ENCODE data around the gene OR2T1.
"Not testable (repeated sequence)": the region's sequence is repeated elsewhere in the genome, so short reads cannot be mapped to it uniquely, and the experiment has no call there.

The OR2T1 gene

DNA sequence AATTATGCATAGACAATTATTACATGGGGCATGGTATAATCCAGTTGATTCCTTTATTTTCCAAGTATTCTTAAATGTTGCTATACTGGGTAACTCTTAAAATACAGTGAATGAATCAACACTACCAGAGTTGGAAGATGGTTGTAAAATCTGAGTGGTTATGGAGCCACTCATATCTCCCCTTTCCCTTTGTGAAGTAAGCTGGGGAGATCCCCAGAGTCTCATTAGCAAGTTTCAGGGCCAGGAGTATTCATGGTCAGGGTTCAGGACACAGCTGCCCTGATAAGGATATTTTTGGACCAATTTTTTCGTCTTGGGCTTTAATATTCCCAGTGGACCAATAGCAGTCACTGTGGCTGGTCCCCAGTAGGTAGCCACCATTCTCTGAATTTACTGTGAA is 35.8 kb downstream of the OR2T1 start:
- DNase-seq = not testable (repeated sequence)

DNA sequence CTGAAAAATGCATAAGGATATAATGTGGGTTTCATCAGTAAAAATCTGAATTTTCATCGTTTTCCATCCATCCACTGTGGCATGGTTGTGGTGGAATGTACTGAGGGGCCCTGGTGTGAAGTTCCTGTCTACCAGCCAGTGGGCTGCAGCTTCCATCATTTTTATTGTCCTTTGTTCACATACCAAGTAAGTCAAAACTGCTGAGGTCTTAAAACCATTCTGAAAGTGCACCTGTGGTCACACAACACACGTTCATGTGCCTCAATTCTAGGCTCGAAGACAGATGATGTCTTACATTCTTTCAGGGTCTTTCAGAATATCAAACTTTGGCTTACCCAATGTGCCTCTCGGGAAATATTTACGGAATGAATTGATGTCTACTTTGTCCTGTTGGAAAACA is 36.4 kb downstream of the OR2T1 start:
- not testable (repeated sequence) for DNase-seq

DNA sequence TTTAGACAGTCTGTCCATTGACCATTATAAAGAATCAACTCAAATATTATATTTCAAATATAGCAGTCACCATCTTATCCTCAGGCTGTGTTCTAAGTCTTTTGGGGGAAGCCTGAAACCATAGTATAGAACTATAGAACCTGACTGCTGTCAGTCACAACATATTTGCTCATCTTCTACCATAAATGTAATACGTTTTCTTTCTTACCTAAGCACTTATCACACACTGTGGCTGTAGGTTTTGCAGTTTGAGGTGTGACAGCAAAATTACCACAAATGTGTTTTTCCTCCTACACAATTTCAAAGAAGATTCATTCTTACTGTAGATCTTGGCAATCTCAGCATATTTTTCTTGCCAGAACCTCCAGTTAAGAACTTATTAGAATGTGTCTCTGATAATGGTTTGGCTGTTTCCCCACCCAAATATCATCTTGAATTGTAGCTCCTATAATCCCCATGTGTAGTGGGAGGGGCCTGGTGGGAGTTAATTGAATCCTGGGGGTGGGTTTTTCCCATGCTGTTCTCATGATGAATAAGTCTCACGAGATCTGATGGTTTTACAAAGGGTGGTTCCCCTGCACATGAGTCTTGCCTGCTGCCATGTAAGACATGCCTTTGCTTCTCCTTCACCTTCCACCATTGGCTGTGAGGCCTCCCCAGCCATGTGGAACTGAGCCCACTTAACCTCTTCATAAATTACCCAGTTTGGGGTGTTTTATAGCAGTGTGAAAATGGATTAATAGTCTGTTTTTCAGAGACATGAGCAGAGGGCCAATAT is 39.8 kb downstream of the OR2T1 start:
- not testable (repeated sequence) for DNase-seq

DNA sequence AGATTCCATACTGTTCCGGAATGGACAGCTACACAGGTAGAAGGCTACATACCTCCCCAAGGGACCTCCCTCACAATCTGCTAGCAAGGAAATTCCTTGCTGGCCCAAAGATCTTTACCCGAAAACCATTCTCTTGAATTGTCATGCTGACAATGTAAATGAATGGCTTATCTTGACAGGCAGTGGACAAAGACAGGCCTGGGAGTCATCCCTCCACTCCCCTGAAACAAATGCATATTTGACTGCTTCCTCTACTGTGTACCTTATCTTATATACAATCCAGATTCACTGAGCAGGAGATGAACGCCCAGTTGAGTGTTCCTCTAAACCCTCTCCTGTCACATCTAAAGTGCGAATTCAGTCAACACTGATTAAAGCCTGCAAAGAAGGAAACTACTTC is 41.8 kb downstream of the OR2T1 start:
- not testable (repeated sequence) for DNase-seq

DNA sequence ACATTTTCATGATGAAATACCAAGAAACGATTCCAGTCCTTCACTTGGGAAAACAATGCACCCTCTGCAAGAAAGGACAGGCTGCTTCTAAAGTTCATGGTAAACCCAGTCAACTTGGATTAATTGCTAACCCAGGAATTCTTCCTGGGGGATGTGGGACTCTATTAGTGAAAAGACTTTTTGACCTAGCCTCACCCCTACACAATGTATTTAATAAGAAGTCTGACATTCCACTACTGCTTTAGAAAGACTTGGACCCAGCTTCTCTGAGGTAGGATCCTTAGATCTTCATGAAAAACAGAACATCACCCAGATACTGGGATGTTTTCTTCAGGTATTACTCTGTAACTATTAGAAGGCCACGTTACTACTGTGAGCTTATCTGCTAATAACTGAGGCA is 42.6 kb downstream of the OR2T1 start, which contains the start of gene OR2T2:
Gene OR2T2 (plus strand): TSS at position 239 of the 400 bp plus-strand sequence. CDS start 7,161 bp downstream, outside the sequence.
- DNase-seq = not testable (repeated sequence)

DNA sequence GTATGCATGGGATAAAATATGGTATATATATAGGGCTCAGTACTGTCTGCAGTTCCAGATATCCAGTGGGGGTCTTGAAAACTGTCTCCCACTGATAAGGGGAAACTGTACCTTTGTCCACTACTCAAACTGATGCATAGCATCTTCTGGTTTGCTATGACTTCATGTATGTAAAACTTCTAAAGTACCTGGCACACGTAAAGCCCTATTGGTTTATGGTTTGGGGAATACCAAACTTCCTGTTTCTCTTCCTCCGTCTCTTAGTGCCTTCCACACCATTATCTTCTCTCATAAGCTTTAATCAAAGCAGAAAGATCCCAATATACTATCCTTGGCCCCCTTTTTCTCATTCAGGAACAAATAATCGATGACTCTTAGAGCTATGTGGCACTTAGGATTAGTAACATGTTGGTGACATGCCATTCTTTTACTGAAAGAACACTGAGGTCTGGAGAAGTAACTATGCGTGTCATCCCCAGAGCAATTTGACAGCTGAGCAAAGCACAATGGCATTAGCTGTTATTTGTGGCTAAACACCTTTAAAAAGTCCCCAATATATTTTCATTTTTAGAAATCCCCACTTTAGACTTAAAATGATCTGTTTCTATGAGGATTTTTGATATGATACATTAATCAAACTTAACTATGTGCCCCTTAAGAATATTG is 45.7 kb downstream of the OR2T1 start:
- not testable (repeated sequence) for DNase-seq

DNA sequence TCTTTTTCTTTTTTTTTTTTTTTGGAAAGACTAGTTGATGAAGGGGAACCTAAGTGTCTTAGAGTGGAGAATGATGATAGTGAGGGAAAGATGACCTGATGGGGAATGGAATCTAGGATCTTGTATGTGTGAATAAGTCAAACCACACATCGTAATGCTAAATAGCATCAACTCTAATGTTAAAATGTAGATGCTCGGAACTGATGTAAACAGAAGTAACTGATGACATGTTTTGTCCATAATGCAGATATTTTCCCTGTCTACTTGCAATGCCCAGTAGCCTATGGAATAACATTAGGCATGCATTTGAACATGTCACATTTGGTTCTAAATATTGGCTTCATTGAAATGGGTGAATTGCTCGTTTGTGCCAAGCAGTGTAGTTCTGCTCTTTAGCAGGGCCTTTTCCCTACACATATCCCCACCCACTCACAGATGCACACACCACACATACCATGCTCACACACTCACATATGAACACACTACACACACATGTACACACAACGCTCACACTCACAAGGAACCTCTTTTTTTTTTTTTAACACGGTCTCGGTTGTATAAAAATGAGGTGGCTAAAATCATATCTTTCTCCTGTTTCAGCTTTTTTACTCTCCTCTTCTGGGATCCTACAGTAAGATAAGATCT is 47.1 kb downstream of the OR2T1 start:
- not testable (repeated sequence) for DNase-seq

DNA sequence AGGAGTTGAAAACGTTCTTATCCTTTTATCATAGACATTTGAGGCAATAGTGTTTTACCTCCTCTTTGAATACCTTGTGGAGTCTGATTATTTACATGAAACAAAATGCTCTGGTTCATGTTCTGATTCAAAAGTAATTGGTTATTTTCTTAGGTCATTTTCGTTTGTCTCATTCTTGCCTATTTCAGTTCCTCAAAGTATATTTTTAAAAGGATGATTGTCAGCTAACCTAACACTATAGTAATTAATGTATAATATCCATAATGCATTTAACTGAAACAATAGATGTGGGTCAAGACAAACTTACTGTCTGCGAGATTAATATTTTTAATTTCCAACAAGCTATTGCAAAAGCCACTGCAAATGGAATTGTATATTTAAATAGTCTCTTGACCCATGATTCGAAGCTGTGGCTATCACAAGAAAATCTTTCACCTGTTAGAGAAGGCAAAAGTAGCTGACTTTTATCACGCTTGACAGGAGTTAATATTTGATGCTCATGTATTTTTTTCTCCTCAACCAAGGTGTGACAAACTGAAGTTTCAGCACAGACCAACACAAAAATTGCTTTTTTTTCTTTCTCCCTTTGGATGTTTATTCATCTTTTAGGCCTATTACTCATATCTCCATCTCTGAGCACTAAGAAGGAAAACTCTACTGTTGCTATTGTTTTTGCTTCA is 47.8 kb downstream of the OR2T1 start:
- DNase-seq = not testable (repeated sequence)

DNA sequence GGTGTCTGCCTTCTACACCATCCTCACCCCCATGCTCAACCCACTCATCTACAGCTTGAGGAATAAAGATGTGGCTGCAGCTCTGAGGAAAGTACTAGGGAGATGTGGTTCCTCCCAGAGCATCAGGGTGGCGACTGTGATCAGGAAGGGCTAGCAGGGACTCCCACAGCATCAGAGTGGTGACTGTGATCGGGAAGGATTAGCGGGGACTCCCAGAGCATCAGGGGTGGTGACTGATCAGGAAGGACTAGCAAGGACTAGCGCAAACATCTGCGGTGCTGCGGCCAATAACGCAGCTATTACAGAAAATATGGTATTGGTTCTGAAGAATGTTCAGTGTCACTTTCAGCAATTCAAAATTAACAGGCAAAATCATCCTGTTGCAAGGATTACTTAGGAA is 50.8 kb downstream of the OR2T1 start:
- not testable (repeated sequence) for DNase-seq

DNA sequence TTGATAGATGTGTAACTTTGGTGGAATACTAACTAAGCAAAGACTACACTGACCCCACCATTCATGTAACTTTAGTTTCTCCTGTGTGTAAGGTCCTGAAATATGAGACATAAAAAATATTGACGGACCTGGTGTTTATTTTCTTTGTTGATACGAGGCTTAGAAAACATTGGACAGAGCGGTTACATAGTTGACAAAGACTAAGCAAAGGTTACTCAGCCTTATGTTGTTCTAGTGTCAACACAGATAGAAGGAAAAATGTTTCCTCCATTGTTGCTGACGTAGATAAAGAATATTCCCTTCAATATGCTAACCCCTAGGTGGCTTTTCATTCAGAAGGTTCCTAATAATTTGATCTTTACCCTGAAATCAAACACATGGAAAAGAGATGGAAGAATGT is 52.2 kb downstream of the OR2T1 start:
- DNase-seq = not testable (repeated sequence)

DNA sequence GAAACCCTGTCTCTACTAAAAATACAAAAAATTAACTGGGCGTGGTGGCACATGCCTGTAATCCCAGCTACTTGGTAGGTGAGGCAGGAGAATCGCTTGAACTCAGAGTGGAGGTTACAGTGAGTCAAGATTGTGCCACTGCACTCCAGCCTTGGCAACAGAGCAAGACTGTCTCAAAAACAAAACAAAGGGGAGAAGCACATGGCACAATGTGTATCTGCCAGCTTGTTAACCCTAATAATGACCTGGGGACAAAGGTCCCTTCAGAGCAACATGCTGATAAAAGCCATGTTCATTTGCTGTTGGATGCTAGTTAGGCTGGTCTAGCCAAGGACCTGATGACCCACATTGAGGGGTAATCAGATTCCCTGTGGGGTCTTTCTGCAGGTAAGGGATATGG is 53.8 kb downstream of the OR2T1 start:
- DNase-seq = not testable (repeated sequence)

All from NCI-H1092 (cell line).